ENCODE measurements around the gene PAM.

PAM gene

GRCh38 chr5:102959055-102959454, 203.9 kb downstream of the PAM start:
- DNase-seq (ENCODE audit: low spot score in 2 of 2) (no peak), ATAC-seq (replicated peaks; ENCODE audit: extremely low read depth, poor library complexity, severe bottlenecking) (no peak)
- peaks cover 5% of the 10 kb centered on the region for H3K4me1 Mint-ChIP-seq
- peaks cover 9% of the 10 kb centered on the region for H3K36me3 Mint-ChIP-seq (ENCODE audit: insufficient read depth)
- no peaks in the 10 kb centered on the region for H3K27me3 Mint-ChIP-seq
- no peak overlapping the region for H3K4me3 Mint-ChIP-seq
- H3K27ac Mint-ChIP-seq (ENCODE audit: low read depth), result no peak overlapping the region
- H3K9me3 Mint-ChIP-seq, result no peaks in the 10 kb centered on the region

- H3K4me1 Mint-ChIP-seq, result peaks cover 5% of the 10 kb centered on the region
- ATAC-seq (replicated peaks; ENCODE audit: extremely low read depth, poor library complexity, severe bottlenecking) (no peak), DNase-seq (ENCODE audit: low spot score in 2 of 2) (no peak)
- no peaks in the 10 kb centered on the region for H3K9me3 Mint-ChIP-seq
- H3K27me3 Mint-ChIP-seq, result no peaks in the 10 kb centered on the region
- peaks cover 9% of the 10 kb centered on the region for H3K36me3 Mint-ChIP-seq (ENCODE audit: insufficient read depth)
- no peak overlapping the region for H3K4me3 Mint-ChIP-seq
- H3K27ac Mint-ChIP-seq (ENCODE audit: low read depth), result no peak overlapping the region
These were observed 206.6 kb downstream of the PAM start for GRCh38 chr5:102961671-102962070.

DNA sequence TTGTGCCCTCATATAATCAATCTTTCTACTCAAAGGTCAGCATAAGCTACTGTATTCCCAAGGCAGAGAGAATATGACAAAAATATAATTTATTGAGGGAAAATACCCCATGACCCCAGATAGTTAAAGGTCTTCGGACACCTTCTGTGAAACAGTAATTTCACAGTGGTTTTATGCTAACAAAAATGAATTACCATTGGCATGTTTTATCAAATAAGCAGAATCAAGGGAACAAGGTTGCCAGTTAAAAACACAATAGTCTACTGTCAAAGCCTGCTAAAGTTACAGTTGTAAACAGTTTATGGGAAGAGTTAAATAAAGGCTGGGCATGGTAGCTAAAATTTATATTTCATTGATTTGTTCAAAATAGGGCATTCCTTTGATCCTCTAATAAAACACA, 210.5 kb downstream of the PAM start:
- ATAC-seq (replicated peaks; ENCODE audit: extremely low read depth, poor library complexity, severe bottlenecking) (no peak), DNase-seq (ENCODE audit: low spot score in 2 of 2) (no peak)
- peaks cover 5% of the 10 kb centered on the region for H3K4me1 Mint-ChIP-seq
- no peak overlapping the region for H3K4me3 Mint-ChIP-seq
- H3K27me3 Mint-ChIP-seq, result no peaks in the 10 kb centered on the region
- no peak overlapping the region for H3K27ac Mint-ChIP-seq (ENCODE audit: low read depth)
- H3K36me3 Mint-ChIP-seq (ENCODE audit: insufficient read depth), result peaks cover 2% of the 10 kb centered on the region
- no peaks in the 10 kb centered on the region for H3K9me3 Mint-ChIP-seq

DNA sequence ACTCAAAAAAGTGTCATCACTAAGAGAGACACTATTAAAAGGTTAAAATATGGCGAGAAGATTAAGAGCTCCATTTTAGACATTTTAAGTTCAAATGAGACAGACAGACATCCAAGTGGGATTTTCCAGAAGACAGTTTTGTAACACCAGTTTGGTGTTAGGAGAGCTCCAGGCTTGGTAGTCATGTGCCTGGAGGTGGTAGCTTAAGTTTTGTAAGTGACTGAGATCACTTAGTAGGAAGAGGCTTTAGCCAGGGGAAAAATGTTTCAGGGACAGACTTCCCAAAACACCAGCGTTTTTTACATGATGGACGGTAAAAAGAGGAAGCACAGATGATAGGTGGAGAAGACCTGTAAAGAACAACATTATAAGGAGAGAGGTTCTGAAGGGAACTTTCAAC, 214.5 kb downstream of the PAM start:
- no peaks in the 10 kb centered on the region for H3K4me1 Mint-ChIP-seq
- ATAC-seq (replicated peaks; ENCODE audit: extremely low read depth, poor library complexity, severe bottlenecking), result no peak
- no peak overlapping the region for H3K4me3 Mint-ChIP-seq
- H3K27ac Mint-ChIP-seq (ENCODE audit: low read depth), result no peak overlapping the region
- peaks cover 1% of the 10 kb centered on the region for H3K36me3 Mint-ChIP-seq (ENCODE audit: insufficient read depth)
- no peaks in the 10 kb centered on the region for H3K27me3 Mint-ChIP-seq
- DNase-seq (ENCODE audit: low spot score in 2 of 2), result no peak
- H3K9me3 Mint-ChIP-seq, result no peaks in the 10 kb centered on the region

- no peaks in the 10 kb centered on the region for H3K9me3 Mint-ChIP-seq
- no peak overlapping the region for H3K27ac Mint-ChIP-seq (ENCODE audit: low read depth)
- DNase-seq (ENCODE audit: low spot score in 2 of 2) (no peak), ATAC-seq (replicated peaks; ENCODE audit: extremely low read depth, poor library complexity, severe bottlenecking) (no peak)
- H3K36me3 Mint-ChIP-seq (ENCODE audit: insufficient read depth), result peaks cover 4% of the 10 kb centered on the region
- no peaks in the 10 kb centered on the region for H3K27me3 Mint-ChIP-seq
- no peak overlapping the region for H3K4me3 Mint-ChIP-seq
- no peaks in the 10 kb centered on the region for H3K4me1 Mint-ChIP-seq
These were observed 216.7 kb downstream of the PAM start for GRCh38 chr5:102971676-102972293.

- Mint-ChIP-seq H3K4me3 (no peak overlapping the region), H3K36me3 (ENCODE audit: insufficient read depth) (peaks cover 4% of the 10 kb centered on the region), H3K27ac (ENCODE audit: low read depth) (no peak overlapping the region), H3K4me1 (no peaks in the 10 kb centered on the region), H3K9me3 (no peaks in the 10 kb centered on the region), H3K27me3 (no peaks in the 10 kb centered on the region)
- no peak for ATAC-seq (replicated peaks; ENCODE audit: extremely low read depth, poor library complexity, severe bottlenecking)
- no peak for DNase-seq (ENCODE audit: low spot score in 2 of 2)
These were observed 219.1 kb downstream of the PAM start for GRCh38 chr5:102974177-102974576.

- H3K27ac Mint-ChIP-seq (ENCODE audit: low read depth), result no peak overlapping the region
- H3K27me3 Mint-ChIP-seq, result no peaks in the 10 kb centered on the region
- DNase-seq (ENCODE audit: low spot score in 2 of 2) (no peak), ATAC-seq (replicated peaks; ENCODE audit: extremely low read depth, poor library complexity, severe bottlenecking) (no peak)
- H3K9me3 Mint-ChIP-seq, result no peaks in the 10 kb centered on the region
- no peak overlapping the region for H3K4me3 Mint-ChIP-seq
- H3K4me1 Mint-ChIP-seq, result no peaks in the 10 kb centered on the region
- peaks cover 4% of the 10 kb centered on the region for H3K36me3 Mint-ChIP-seq (ENCODE audit: insufficient read depth)
These were observed 219.9 kb downstream of the PAM start for GRCh38 chr5:102975045-102975444.

GRCh38 chr5:102975457-102976182, 220.5 kb downstream of the PAM start:
- H3K27ac Mint-ChIP-seq (ENCODE audit: low read depth), result no peak overlapping the region
- H3K4me1 Mint-ChIP-seq, result no peaks in the 10 kb centered on the region
- no peak for ATAC-seq (replicated peaks; ENCODE audit: extremely low read depth, poor library complexity, severe bottlenecking)
- H3K9me3 Mint-ChIP-seq, result no peaks in the 10 kb centered on the region
- no peaks in the 10 kb centered on the region for H3K27me3 Mint-ChIP-seq
- H3K36me3 Mint-ChIP-seq (ENCODE audit: insufficient read depth), result peaks cover 4% of the 10 kb centered on the region
- DNase-seq (ENCODE audit: low spot score in 2 of 2), result no peak
- H3K4me3 Mint-ChIP-seq, result no peak overlapping the region

DNA sequence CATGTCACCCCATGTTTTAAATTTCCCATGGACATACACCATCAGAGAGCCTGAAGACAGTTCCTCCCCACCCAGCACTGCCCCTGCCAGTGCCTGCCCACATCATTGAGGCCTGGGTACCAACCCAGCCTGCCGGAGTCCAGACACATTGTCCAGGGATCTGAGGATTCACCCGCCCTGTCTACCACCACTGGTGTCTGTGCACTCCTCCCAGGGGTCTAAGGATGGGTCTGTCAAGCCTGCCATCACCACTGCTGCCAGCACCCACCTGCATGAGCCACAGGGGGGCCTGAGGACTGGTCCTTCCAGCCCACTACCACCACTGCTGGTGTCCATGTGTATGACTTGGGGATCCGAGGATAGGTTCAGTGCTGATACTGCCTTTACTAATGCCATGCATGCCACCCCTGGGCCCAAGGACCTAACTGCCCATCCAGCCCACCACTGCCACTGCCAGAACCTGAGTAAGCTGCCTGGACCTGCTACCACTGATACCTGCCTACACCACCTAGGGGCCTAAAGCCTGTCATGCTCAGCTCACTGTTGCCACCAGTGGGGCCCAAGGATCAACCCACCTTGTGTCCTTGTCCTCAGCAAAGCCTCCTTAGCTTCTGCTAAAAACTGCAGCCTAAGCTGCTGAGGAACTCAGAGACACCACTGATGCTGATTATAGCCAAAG, 227.0 kb downstream of the PAM start:
- Mint-ChIP-seq H3K36me3 (ENCODE audit: insufficient read depth) (peaks cover 3% of the 10 kb centered on the region), H3K4me3 (no peak overlapping the region), H3K27ac (ENCODE audit: low read depth) (no peak overlapping the region), H3K27me3 (no peaks in the 10 kb centered on the region), H3K4me1 (no peaks in the 10 kb centered on the region), H3K9me3 (no peaks in the 10 kb centered on the region)
- no peak for ATAC-seq (replicated peaks; ENCODE audit: extremely low read depth, poor library complexity, severe bottlenecking)
- DNase-seq (ENCODE audit: low spot score in 2 of 2), result no peak

- Mint-ChIP-seq H3K4me1 (no peaks in the 10 kb centered on the region), H3K4me3 (no peak overlapping the region), H3K36me3 (ENCODE audit: insufficient read depth) (peaks cover 3% of the 10 kb centered on the region), H3K9me3 (no peaks in the 10 kb centered on the region), H3K27me3 (no peaks in the 10 kb centered on the region), H3K27ac (ENCODE audit: low read depth) (no peak overlapping the region)
- no peak for DNase-seq (ENCODE audit: low spot score in 2 of 2)
- no peak for ATAC-seq (replicated peaks; ENCODE audit: extremely low read depth, poor library complexity, severe bottlenecking)
These were observed 231.0 kb downstream of the PAM start for GRCh38 chr5:102986074-102986473.

- Mint-ChIP-seq H3K27me3 (no peaks in the 10 kb centered on the region), H3K27ac (ENCODE audit: low read depth) (no peak overlapping the region), H3K4me3 (no peak overlapping the region), H3K4me1 (no peaks in the 10 kb centered on the region), H3K36me3 (ENCODE audit: insufficient read depth) (peaks cover 2% of the 10 kb centered on the region), H3K9me3 (no peaks in the 10 kb centered on the region)
- DNase-seq (ENCODE audit: low spot score in 2 of 2), result no peak
- no peak for ATAC-seq (replicated peaks; ENCODE audit: extremely low read depth, poor library complexity, severe bottlenecking)
These were observed 233.4 kb downstream of the PAM start for GRCh38 chr5:102988459-102988858.

- Mint-ChIP-seq H3K4me1 (no peaks in the 10 kb centered on the region), H3K27ac (ENCODE audit: low read depth) (no peak overlapping the region), H3K36me3 (ENCODE audit: insufficient read depth) (peaks cover 2% of the 10 kb centered on the region), H3K9me3 (no peaks in the 10 kb centered on the region), H3K27me3 (no peaks in the 10 kb centered on the region), H3K4me3 (no peak overlapping the region)
- no peak for ATAC-seq (replicated peaks; ENCODE audit: extremely low read depth, poor library complexity, severe bottlenecking)
- no peak for DNase-seq (ENCODE audit: low spot score in 2 of 2)
These were observed 236.7 kb downstream of the PAM start for GRCh38 chr5:102991802-102992201.

- DNase-seq (ENCODE audit: low spot score in 2 of 2) (no peak), ATAC-seq (replicated peaks; ENCODE audit: extremely low read depth, poor library complexity, severe bottlenecking) (no peak)
- Mint-ChIP-seq H3K36me3 (ENCODE audit: insufficient read depth) (peaks cover 4% of the 10 kb centered on the region), H3K27ac (ENCODE audit: low read depth) (no peak overlapping the region), H3K4me3 (no peak overlapping the region), H3K27me3 (no peaks in the 10 kb centered on the region), H3K4me1 (no peaks in the 10 kb centered on the region), H3K9me3 (no peaks in the 10 kb centered on the region)
These were observed 241.0 kb downstream of the PAM start for GRCh38 chr5:102996011-102996575.
